ENCODE results near the gene TPRA1.

TPRA1 gene

DNA sequence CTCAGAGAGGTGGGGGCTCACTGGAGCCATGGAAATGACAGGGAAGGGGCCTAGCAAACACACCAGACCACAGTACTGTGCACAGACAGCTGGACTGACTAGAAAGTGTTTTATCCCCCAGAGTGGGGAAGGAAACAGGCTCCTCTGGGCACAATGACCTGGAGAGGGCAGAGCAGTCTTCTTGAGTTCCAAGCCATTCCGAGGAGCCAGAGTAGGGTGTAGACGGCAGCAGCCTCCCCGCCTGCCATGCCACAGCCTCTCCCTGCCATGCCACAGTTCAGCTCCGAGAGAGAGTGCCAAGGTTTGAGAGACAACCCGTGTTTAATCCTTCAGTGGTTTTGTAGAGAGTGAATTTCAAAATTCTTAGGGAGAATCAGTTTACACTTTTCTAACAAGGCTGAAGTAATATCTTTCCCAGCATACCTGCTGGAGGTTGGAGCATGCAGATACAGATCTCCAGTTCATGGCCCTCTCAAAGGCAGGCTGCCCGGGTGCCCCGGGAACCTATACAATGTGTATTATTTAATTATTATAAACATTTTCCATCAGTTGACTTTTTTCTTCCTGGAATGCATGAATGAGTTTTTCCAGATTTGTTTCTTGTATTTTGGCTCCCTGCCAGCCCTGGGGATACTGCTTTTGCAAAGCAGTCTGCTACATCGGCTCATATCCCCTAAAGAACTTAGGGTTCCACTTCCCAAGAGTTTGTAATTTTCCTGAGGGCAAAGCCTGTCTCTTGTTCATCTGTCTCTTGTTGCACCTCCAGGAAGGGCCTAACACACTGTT is 41.7 kb upstream of the TPRA1 start:
- TF ChIP-seq, protein P1, sequence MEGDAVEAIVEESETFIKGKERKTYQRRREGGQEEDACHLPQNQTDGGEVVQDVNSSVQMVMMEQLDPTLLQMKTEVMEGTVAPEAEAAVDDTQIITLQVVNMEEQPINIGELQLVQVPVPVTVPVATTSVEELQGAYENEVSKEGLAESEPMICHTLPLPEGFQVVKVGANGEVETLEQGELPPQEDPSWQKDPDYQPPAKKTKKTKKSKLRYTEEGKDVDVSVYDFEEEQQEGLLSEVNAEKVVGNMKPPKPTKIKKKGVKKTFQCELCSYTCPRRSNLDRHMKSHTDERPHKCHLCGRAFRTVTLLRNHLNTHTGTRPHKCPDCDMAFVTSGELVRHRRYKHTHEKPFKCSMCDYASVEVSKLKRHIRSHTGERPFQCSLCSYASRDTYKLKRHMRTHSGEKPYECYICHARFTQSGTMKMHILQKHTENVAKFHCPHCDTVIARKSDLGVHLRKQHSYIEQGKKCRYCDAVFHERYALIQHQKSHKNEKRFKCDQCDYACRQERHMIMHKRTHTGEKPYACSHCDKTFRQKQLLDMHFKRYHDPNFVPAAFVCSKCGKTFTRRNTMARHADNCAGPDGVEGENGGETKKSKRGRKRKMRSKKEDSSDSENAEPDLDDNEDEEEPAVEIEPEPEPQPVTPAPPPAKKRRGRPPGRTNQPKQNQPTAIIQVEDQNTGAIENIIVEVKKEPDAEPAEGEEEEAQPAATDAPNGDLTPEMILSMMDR (conservative IDR thresholded peaks at IDR 0.05; ENCODE audit: low read depth, low read length), result no peak
- H3K4me3 ChIP-seq (ENCODE audit: low read length), result no peak overlapping the region
- DNase-seq (ENCODE audit: low read depth), result no peak

DNA sequence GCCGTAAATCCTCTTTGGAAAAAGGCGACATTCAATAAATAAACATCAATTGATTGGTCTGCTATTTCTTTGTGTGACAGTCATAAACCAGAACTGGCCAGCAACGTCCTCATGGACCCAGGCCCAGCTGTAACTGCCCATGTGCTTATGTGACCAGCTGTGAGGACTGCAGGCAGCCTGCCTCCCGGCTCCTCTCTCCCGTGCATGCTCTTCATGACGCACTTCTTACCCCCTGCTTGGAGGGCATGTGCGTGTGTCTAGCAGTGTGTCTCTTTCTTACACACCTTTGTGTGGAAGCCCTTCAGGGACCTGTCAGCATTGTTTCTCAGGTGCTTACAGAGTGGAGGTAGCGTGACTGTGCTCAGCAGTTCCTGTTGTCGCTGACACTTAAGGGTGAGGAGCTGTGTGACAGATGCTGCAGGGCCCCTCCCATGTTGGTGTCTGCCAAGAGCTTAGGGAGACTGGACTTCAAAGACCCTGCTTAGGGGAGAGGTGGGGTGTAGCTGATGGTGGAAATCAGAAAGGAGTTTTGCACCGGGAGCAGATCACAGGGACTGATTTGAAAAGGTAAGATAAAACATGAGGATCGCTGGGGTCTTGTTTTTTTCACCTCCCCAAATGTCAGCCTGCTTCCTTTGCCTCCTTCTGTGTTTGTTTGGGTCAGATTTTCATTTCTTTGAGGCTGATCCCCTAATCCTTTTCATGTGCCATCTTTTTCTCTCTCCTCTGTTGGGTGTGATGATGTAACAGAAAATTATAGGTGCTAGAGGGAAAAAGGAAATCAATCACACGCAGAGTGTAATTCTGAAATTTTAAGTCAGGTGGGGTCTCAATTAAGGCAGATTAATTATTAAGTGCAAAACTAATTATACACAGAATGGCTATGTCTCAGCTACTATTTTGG is 40.5 kb upstream of the TPRA1 start:
- DNase-seq (ENCODE audit: low read depth), result no peak
- no peak overlapping the region for H3K4me3 ChIP-seq (ENCODE audit: low read length)
- TF ChIP-seq, protein P1 (conservative IDR thresholded peaks at IDR 0.05; ENCODE audit: low read depth, low read length), result no peak

DNA sequence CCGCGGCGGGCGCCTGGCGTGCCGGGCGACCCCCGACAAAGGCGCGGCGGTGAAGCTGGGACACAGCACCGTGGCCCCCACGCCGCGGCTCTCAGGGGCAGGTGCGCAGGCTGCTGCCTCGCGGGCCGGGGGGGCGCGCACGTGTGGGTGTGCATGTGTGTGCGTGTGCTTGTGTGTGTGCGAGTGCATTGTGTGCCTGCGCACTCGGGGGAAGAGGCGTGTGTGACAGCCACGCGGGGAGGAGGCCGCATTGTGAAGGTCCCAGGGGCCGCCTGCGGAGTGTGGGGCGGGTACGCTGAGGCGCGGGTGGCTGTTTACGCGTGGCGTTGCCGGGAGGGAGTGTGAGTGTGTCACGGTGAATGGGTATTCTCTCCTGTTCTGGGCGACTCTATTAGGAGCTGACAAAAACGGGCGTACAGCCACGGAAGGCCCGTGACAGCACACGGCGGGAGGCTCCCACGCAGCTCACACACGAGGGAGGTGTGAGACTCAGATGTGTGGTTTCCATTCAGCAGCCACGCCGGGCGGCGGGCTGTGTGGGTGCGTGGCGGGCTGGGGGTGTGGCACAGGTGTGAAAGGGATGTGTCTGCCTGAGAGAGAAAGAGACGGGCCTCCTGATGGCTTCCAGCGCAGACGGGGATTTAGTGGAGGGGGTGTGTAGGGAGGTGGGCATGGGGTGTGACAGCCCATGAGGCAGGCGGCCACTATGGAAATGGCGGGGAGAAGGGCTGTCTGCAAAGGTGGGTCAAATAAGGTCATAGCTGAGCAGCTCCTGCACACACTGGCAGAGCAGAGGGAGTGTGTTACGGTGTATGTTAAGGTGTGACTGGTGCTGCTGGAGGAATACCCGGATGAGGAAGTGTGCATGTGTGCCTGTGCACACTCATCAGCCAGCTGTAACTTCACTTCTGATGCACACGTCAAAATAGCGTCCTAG is 39.2 kb upstream of the TPRA1 start:
- DNase-seq (ENCODE audit: low read depth), result no peak
- peak overlapping the region; percentile 45 for H3K4me3 ChIP-seq (ENCODE audit: low read length)
- TF ChIP-seq, protein P1 (conservative IDR thresholded peaks at IDR 0.05; ENCODE audit: low read depth, low read length), result no peak

DNA sequence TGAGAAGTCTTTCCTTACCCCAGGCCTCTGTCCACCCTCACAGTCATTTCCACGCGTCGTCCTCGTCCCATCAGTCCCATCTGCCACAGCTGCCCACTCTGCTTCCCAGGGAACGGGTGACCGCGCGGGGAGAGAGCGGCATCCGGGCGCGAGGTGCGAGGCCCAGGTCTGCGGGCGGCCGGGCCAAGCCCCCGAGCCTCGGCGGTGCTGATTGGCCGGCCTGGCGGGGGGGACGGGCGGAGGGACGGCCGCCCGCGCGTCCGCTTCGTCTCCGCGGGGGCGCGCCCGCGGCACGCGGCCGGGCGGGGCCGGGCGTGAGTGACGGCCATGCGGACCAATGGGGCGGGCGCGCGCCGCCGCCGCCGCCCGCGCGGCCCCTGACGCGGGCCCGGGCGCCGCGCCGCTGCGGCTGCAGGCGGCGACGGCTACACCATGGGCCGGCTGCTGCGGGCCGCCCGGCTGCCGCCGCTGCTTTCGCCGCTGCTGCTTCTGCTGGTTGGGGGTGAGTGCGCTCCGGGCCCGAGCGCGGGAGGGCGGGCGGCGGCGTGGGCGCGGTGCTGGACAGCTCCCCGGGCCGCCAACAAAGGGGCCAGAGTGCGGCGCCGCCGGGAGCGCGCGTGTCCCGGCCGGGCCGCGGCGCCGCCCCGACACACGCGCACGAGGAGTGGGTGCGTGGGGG is 38.4 kb upstream of the TPRA1 start, which contains the start of gene PODXL2:
Gene PODXL2 (plus strand): TSS at position 398 of the 679 bp plus-strand sequence. CDS start 35 bp downstream, at position 433.
- TF ChIP-seq, protein P1 (conservative IDR thresholded peaks at IDR 0.05; ENCODE audit: low read depth, low read length), result no peak
- H3K4me3 ChIP-seq (ENCODE audit: low read length), result peak within 1 kb of the TSS; percentile 45
- DNase-seq (ENCODE audit: low read depth), result no peak

DNA sequence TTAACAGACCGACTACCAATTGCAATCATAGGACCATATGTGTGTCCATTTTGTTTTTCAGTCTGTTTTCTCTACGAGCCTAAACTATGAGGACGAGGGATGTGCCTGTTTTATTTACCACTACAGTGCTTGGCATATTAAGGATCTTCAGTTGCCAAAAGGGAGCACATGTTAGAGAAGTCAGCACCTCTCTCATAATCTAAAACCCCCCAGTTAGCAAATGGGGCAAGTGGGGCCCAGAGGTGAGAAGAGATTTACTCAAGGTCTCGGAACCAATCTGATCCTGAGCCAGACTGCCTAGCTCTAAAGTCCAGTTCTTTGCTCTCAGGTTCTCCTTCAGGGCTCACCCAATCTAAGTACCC is 37.9 kb upstream of the TPRA1 start:
- DNase-seq (ENCODE audit: low read depth), result no peak
- TF ChIP-seq, protein P1 (conservative IDR thresholded peaks at IDR 0.05; ENCODE audit: low read depth, low read length), result no peak

DNA sequence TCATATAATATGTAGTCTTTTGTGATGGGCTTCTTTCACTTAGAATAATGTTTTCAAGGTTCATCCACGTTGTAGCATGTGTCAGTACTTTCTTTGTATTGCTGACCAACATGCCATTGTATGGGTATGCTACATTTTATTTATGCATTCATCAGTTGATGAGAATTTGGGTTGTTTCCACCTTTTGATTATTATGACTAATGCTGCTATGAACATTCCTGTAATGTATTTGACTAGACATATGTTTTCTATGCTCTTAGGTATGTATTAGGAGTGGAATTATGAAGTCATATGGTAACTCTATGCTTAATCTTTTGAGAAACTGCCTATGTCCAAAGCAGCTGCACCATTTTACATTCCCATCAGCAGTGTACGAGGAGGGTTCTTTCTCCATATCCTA is 35.3 kb upstream of the TPRA1 start:
- DNase-seq (ENCODE audit: low read depth), result no peak
- TF ChIP-seq, protein P1 (conservative IDR thresholded peaks at IDR 0.05; ENCODE audit: low read depth, low read length), result no peak
- no peak overlapping the region for H3K4me3 ChIP-seq (ENCODE audit: low read length)

More for the DNA sequence above, 37.9 kb upstream of the TPRA1 start:
- no peak overlapping the region for H3K4me3 ChIP-seq (ENCODE audit: low read length)

Data from retinal pigment epithelial cell (primary cell).